ENCODE measurements around the gene UBA3.
A peak's percentile ranks its signal among the peaks of the same experiment; 100 is the strongest.

The UBA3 gene

DNA sequence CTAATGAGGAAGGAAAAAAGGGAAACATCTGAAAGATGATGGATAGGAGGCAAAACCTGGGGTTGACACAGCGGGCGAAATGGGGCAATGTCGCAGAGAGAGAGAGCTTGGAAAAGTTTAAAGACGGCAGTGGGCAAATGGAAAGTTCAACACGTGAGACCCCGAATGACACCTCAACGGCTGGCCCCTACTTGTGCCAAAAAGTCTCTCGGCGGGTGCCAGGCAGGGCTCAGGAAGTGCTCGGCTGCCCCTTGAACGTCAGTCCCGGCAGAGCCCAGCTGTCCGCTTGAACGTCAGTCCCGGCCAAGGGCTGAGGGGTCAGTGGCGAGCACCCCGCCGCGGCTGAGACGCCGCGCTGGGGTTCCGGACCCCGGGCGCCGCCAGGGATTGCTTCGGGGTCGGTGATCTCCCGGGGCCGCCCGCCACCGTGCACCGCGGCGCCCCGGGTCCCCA, 67.3 kb downstream of the UBA3 start:
- TF ChIP-seq, protein P1, sequence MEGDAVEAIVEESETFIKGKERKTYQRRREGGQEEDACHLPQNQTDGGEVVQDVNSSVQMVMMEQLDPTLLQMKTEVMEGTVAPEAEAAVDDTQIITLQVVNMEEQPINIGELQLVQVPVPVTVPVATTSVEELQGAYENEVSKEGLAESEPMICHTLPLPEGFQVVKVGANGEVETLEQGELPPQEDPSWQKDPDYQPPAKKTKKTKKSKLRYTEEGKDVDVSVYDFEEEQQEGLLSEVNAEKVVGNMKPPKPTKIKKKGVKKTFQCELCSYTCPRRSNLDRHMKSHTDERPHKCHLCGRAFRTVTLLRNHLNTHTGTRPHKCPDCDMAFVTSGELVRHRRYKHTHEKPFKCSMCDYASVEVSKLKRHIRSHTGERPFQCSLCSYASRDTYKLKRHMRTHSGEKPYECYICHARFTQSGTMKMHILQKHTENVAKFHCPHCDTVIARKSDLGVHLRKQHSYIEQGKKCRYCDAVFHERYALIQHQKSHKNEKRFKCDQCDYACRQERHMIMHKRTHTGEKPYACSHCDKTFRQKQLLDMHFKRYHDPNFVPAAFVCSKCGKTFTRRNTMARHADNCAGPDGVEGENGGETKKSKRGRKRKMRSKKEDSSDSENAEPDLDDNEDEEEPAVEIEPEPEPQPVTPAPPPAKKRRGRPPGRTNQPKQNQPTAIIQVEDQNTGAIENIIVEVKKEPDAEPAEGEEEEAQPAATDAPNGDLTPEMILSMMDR (IDR thresholded peaks at IDR 0.05; ENCODE audit: extremely low read depth, missing control alignments), result no peak
- DNase-seq (ENCODE audit: low spot score), result peak; percentile 83

DNA sequence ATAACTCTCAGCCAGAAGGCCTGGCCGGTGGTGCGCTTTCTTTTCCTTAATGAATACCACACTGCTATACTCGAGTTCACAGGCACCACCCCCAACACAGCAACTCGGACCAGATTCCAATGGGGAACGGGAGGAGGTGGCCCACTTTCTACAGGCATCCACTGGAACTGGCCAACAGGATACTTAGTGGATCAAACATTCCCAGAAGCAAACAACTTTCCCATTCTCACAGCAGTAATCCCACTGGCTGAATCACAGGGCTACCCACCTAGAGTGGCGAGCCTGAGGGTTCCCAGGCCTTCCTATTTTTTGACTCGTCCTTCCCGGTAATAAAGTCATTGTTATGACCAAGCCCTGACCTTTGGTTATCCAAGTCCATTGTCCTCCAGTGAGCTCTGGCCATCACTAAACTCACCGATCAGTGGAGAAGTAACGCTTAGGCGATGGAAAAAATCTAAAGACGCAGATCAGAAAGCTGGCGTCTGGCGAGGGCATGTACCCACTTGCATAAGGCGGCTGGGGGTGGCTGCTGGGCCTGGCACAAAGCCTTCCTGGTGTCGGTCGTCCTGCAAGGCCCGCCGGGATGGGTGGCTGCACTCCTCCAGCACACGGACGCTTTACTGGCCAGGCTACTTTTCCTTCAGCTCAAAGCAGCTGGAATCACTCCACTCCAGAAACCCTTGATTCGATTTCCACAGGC, 67.9 kb downstream of the UBA3 start:
- TF ChIP-seq, protein P1 (IDR thresholded peaks at IDR 0.05; ENCODE audit: extremely low read depth, missing control alignments), result no peak
- no peak for DNase-seq (ENCODE audit: low spot score)

DNA sequence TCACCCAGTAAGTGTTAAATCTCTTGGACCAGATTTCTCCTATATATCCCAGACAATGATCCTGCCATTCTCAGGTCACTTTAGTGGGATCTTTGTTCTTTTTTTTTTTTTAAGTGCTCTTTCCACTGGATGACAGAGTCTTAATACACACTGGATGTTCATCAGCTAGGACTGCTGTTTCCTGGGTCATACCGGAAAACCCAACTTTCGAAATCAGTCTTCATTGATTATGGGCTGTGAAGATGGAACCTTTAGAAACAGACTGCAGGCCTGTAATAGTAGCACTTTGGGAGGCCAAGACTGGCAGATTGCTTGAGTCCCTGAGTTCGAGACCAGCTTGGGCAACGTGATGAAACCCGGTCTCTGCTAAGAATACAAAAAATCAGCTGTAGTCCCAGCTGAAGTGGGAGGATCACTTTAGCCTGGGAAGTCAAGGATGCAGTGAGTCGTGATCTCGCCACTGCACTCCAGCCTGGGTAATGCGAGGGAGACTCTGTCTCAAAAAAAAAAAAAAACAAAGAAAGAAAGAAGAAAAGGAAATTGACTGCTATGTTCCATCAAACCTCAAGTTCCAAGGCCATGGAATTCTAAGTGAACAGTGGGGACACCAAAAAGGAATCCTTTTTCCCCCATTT, 69.0 kb downstream of the UBA3 start:
- DNase-seq (ENCODE audit: low spot score), result no peak
- TF ChIP-seq, protein P1 (IDR thresholded peaks at IDR 0.05; ENCODE audit: extremely low read depth, missing control alignments), result no peak

- TF ChIP-seq, protein P1 (IDR thresholded peaks at IDR 0.05; ENCODE audit: extremely low read depth, missing control alignments), result no peak
- no peak for DNase-seq (ENCODE audit: low spot score)
Observed at GRCh38 chr3:69009559-69010410, 70.4 kb downstream of the UBA3 start.

DNA sequence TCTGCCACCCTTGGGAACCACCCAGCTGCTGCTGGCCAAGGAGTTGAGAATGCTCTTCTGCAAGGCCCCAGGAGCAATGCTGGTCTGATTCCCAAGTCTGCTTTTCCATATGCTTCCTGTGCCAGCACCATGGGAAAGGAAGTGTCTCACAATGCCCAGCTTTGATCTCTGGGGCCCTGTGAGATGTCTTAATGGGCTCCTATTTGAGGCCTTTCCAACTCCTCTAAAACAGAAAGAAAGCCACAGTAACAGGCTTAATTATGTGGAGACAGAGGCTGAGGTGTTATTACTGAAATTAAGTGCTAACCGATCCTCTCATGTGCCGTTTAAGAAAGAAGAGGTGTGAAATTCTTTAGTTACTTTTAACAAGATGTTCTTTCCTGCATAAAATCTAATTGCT, 71.2 kb downstream of the UBA3 start:
- no peak for DNase-seq (ENCODE audit: low spot score)
- TF ChIP-seq, protein P1 (IDR thresholded peaks at IDR 0.05; ENCODE audit: extremely low read depth, missing control alignments), result no peak

GRCh38 chr3:69005791-69006482, 74.2 kb downstream of the UBA3 start:
- DNase-seq (ENCODE audit: low spot score), result no peak
- TF ChIP-seq, protein P1 (IDR thresholded peaks at IDR 0.05; ENCODE audit: extremely low read depth, missing control alignments), result no peak
